GM04504 (cell line): ENCODE measurements around the gene RLBP1.
"Not testable (repeated sequence)": the region's sequence is repeated elsewhere in the genome, so short reads cannot be mapped to it uniquely, and the experiment has no call there.

Experiments
- DNase-seq: peaks from one replicate; pipeline ENCODE4 v3.0.0-alpha.2; 2012; ENCODE audit warnings: low read depth

The RLBP1 gene

DNA sequence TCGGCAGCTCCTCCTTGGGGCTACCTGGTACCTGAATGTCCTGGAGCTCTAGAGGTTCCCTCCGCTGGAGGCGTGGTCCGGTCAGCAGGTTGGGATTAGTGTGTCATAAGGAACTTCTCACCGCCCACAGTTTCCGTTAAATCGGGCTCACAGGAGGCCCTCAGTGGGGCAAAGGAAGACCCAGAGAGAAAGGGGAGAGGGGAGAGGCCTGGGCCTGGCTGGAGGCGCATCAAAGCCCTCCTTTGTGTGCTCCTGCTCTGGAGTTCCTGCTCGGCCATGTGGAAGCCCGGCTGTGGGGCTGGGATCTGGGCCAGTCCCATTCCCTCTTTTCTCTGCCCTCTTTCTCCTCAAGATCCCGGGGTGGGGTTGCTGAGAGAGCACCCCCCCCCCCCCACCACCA is at the start of gene RLBP1:
Gene RLBP1, minus strand, starts transcription at position 37 of the 400 bp plus-strand sequence. CDS start 2,604 bp downstream, outside the sequence.
- no peak for DNase-seq

DNA sequence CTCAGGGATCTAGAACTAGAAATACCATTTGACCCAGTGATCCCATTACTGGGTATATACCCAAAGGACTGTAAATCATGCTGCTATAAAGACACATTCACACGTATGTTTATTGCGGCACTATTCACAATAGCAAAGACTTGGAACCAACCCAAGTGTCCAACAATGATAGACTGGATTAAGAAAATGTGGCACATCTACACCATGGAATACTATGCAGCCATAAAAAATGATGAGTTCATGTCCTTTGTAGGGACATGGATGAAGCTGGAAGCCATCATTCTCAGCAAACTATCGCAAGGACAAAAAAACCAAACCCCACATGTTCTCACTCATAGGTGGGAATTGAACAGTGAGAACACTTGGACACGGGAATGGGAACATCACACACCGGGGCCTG is 28.8 kb upstream of the RLBP1 start:
- not testable (repeated sequence) for DNase-seq

DNA sequence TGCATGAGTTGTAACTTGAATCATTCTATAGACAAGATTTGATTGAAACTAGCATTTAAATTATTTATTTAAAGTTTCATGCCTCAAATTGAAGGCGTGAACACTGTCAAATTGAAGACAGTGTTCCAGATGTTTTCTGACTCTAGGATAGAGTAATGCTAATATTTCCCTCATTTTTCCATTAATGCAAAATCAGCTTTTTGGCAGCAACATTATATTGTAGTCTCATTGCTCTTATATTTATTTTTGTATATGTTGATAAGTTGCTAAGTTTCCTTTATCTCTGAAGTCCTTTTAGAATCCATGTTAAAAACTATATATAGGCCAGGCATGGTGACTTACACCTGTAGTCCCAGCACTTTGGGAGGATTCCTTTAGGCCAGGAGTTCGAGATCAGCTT is 27.2 kb upstream of the RLBP1 start:
- DNase-seq = no peak

DNA sequence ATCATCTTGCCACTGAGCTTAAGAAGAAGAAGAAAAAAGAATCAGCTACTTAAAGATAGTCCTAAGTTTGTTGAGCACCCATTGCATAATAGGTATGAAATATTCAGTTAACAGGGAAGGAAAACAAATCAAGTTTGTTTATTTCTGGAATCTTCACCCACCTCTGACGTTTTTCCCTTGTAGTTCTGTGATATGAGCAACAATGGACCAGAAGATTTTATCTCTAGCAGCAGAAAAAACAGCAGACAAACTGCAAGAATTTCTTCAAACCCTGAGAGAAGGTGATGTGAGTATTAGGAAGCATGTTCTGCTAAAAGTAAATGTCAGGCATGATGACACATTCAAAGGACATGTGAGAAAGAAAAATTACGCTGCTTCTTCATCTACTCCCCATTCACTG is 26.1 kb upstream of the RLBP1 start:
- DNase-seq = no peak

DNA sequence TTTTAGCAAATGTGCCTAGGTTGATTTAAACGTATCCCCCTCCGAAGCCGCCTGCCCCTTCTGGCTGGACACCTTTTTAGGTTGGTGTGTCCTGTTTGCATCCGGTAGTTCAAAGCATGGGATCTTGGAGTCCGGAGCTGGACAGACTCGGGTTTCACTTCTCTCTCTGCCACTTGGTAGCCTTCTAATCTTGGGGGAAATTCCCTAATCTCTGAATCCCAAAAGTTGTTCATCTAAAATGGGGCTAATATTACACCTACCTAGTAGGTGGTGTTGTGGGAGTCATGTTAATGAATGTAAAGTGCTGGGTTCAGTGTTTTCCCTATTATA is 23.2 kb upstream of the RLBP1 start:
- DNase-seq = no peak

DNA sequence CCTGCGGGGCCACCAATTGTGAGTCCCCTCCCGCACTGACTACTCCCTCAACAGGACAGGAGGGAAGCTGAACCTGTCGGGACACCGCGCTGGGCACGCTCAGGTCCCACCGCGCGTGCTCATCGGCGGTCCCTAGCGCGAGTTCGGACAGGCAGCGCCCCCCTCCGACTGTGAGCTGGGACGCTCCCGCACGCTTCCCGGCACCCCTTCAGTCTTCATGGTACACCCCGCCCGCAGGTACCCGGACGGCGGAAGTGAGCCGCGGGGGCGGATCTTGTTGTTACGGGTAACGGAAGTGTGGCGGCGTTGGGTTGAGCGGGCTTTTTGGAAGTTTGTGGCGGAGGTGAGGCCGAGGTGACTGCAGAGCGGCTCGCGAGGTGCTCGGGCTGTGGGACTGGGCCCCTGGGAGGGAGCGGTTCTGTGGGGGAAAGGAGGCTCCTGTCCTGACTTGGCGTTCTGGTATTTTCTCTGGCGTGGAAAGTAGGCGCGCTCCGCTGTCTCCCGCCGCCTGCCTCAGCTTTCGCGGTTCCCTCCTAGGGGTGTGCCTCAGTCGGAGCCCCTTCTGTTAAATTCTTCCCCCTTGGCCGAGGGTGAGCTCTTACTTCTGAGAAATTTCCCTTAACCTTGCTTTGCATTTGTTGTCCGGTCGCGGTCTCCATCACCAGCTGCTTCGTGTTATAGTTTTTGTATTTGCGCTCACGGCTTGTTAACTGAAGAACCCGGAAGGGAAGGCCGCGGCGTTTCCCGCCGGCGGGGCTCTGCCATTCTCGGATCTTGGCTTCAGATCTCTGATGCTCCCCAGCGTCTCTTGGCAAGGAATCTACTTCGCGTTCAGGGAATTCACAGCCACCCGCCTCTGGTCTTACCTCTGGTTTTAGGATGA is 22.6 kb upstream of the RLBP1 start, which contains the start of gene FANCI:
Gene FANCI, plus strand, starts transcription at position 289 of the 883 bp plus-strand sequence. CDS start 3,669 bp downstream, outside the sequence.
- peak; percentile 76 for DNase-seq

DNA sequence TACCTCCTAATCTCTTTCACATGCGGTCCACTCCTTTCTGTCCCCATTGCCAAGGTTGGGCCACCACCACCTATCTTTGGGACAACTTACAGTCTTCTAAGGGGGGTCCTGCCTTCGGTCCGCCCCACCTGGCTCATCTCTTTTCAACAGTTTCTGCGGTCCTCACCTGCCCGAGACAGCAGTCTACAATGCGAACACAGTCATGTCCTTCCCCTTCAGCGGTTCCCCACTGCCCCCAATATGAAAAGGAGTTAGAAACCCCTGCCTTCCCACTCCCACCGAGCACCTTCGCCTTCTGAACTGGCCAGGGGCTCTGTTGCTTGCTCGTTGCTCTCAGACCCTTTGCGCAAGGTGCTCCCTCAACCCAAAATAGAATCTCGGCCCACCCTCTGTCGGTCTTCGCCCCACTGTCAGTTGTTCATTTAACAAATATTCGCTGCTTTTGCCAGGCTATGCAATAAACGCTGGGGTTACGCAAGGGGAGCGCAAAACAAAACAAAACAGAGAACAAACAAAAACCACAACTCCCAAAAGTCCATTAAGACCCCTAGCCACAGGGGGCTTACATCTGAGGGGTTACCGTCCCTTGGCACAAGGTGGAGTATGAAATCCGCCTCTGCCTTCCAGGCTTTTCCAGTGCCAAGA is 21.8 kb upstream of the RLBP1 start:
- DNase-seq = no peak

DNA sequence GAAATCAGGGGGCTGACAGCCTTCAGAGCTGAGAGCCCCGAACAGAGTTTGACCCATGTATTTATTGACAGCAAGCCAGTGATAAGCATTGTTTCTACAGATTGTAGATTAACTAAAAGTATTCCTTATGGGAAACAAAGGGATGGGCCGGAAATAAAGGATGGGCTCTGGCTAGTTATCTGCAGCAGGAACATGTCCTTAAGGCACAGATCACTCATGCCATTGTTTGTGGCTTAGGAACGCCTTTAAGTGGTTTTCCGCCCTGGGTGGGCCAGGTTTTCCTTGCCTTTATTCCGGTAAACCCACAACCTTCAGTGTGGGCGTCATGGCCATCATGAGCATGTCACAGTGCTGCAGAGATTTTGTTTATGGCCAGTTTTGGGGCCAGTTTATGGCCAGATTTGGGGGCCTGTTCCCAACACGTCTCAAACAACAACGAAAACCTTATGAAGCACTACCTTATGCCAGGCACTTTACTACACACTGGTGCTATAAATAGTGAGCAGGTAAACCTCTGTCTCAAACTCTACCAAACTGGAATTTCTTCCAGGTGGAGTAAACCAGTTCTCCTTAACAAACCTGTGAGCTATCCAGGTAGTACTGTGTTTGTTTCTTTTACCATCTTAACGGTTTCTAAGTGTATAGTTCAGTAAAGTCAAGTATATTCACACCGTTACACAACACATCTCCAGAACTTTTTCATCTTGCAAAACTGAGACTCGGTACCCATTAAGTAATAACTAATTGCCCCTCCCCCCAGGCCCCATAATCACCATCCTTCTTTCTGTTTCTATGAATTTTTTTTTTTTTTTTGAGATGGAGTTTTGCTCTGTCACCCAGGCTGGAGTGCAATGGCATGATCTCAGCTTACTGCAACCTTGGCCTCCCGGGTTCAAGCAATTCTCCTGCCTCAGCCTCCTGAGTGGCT is 18.8 kb upstream of the RLBP1 start:
- DNase-seq = not testable (repeated sequence)

DNA sequence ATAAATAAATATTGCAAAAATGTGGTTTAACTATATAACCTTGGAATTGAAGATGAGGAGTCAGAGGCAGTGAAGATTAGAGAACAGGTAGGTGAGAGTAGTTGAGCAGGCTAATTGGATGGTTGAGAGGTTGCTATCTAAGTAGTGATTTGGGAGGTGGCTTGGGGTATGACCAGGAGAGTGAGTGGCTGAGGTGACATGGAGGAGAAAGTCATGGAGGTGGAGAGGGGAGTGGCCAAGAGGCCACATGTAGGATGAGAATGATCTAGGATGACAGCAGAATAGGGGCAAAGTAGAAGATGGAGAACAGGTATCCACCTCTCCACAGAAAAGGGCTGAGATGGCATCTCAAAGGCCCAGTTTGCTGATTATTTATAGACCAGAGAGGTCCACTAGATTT is 10.5 kb upstream of the RLBP1 start:
- DNase-seq = no peak

DNA sequence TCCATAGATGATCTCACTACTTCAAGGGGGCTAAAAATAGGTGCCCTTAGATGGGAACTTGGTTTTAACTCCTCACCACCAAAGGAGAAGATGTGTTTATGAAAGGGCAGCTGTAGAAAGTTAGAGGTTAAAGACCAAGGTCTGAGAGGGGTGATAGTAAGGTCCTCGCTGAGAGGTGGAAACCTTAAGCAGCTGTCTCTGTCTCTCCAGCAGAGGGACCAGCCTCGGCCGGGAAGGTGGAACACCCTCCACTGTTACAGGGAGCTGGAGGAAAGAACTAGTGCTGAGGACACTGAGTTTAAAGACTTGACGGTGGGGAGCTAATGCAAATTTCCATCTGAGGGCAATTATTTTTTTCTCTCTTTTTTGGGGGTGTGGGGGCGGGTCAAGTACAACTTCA is 8.9 kb upstream of the RLBP1 start:
- DNase-seq = no peak

DNA sequence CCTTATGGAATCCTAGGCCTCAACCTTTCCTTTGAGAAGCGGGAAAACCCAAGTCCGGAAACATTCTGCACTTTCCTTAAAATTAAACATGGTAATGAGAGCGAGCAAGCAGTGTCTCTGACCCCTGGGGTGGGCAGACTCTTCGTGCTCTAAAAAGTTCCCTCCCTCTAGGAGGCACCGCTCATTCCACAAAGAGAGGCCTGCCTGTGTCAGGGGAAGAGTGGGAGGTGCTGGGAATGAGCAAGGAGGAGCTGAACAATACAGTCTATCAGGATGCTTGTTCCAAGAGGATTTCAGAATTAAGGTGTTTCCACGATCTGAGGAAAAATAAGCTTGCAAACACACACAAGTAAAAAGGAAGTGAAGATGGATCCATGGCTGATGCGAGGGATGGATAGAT is 6.0 kb upstream of the RLBP1 start:
- DNase-seq = no peak

DNA sequence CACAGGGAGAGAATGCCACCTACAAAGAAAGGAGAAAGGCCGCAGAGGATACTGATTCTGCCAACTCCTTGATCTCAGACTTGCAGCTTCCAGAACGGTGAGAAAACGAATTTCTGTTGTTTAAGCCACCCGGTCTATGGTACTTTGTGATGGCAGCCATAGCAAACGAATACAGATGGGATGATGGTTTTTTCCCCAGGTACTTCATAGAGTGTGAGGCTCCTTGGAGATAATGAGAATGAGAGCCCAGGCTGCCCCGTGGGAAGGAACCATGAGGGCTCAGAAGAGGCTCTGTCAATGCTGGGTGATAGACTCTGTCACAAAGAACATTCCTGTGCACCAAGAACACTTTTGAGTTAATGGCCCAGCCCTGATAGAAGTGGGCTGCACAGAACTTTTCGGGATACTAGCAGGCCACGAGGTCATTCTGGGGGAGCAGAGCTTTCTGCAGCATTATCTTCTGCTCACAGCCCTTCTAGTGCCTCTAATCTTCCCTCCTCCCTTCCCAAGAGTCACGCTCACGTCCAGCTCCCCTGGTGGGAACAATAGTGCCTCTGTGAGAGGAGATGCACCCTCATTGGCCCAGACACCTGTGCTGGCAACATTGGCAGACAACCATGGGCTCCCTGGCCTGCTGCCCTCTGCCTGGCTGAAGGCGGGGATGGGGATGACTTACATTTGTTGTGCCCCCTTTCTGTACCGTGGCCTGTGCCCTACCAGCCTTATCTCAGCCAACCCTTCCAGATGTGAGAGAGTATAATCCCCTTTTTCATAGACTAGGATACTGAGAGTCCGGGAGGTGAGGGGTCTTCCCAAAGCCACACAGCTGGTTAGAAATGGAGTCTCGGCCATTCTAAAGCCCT is 5.2 kb upstream of the RLBP1 start:
- no peak for DNase-seq

DNA sequence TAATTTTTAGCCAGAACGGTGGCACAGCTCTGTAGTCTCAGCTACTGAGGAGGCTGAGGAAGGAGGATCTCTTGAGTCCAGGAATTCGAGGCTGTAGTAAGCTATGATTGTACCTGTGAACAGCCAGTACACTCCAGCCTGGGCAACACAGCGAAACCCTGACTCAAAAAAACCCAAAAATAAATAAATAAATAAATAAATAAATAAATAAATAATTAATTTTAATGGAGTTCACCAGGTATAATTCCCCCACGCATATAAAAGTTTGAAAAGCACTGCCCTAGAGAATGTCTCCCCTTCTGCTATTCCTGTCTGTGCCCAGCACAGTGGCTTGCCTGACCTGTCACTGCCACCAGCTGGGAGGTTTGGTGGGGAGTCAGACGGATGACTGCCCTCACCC is 4.2 kb upstream of the RLBP1 start:
- DNase-seq = no peak

DNA sequence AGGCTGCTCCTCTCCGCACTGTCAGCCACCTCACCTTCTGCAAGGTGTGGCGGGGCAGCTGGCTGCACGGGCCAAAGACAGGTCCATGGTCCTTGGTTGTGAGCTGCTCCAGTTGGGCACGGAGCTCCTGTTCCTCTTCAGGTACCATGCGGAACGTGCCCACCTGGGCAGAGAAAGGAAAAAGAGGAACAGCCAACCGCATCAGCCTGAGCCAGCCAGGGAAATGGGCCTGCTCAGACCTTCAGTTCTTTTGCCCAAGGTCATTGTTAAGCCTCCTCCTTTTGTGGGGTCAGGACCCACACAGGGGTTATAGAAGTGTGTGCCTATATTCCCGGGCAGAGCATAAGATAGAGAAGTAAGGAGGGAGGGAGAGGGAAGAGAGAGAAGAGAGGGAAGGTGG is 2.8 kb downstream of the RLBP1 start:
- DNase-seq = no peak

DNA sequence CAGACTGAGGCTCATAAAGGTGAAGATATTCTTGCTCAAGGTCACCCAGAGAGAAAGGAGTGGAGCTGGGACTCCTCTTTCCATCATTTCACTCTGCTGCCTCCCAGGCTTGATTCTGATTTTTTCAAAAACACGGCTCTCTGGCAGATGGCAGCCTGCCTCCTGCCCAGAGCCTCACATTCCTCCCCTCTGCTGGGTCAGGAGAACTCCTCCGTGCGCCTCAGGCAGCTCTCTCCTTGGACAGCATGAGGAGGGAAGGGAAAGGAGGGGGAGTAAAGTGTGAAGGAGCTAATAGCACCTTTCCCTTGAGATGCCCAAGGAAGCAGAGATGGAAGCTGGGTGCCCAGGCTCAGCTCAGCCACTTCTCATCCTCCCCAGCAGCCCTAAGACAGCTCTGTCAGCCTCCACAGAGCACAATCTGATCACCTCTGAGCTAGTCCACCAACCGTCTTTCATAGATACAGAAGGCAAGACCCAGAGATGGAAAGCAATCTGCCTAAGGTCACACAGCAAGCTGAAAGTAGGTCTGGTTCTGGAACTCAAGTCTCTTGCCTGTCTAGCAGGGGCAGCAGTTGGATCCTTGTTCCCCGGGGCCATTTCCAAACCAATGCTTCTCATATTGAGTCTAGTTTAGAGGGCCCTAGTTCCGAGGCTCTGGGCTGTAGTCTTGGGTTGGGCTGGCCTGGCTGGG is 3.5 kb downstream of the RLBP1 start:
- no peak for DNase-seq

DNA sequence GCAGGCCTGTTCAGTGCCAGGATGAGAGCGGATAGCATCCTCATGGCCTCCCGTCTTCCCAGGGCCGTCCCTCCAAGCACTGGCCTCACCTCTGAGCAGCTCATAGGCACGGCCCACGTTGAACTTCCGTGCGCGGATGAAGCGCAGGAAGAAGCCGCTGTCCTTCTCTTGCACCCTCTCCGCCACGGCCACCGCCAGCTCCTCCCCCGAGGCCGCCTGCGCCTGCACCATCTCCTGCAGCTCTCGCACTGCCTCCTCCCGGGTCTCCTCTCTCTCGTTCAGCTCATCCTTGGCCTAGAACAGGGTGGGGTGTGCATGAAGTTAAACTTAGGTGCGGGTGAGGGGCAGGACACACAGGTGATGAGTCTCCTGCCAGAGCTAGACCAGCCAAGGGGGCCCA is 4.3 kb downstream of the RLBP1 start:
- no peak for DNase-seq

DNA sequence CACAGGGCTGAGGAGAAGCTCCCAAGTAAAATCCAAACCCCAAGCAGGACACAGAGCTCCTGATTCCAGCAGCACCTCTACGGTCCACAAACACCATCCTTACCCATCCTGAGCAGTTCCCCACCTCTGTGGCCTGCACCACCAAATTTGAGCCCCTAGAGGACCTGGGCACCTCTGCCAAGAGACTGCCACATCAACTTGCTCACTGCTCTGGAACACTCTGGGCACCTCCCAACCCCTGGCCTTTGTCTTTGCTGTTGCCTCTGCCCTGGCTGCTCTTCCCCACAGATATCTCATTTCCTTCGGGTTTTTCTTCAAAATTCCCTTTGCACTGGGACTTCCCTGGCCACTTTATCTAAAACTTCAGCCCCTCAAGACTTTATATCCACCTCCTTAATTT is 5.8 kb downstream of the RLBP1 start:
- no peak for DNase-seq

DNA sequence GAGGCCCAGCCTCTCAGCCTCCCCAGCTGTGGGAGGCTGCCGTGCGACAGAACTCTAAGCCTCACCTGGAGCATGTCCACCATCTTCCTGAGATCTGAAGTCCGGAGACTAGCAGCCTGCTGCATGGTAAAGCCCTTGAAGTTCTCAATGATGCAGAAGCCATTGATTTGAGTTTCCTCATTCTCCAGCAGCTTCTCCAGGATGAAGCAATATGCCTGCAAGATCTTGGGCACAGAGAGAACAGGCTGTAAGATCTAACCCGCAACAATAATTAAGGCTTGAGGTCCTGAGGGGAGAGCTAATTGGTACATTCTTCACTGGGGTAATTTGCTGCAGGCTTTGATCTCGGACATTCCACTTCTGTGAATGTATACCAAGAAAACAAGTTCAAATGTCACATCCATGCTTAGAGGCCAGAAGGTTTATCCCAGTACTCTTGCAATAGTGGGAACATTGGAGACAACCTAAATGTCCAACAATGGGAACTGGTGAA is 9.7 kb downstream of the RLBP1 start:
- no peak for DNase-seq

DNA sequence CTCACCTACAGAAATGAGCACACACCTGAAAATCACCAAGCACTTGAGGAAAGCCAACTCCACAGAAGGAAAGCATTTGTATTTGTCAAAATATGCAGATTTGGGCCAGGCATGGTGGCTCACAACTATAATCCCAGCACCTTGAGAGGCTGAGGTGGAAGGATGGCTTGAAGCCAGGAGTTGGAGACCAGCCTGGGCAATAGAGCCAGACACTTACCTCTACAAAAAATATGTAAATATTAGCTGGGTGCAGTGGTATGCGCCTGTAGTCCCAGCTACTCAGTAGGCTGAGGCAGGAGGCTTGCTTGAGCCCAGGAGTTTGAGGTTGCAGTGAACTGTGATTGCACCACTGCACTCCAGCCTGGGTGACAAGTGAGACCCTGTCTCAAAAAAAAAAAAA is 12.3 kb downstream of the RLBP1 start:
- DNase-seq = no peak

DNA sequence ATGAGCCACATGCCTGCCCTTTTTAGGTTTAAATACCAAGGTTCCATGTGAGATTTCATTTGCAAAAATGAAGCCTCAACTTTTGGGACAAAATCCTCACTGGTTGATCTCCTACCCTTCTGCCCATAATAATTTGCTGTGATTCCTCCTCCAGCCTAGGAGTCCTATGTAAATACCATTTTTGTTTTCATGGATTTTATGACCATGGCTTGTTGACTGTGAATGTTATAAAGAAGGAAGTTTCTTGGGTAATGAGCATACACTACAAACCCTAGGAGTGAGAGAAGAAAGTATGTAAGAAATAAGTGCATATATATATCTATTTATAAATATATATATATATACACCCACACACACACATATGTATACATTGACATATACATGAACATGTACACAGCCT is 13.1 kb downstream of the RLBP1 start:
- DNase-seq = no peak

DNA sequence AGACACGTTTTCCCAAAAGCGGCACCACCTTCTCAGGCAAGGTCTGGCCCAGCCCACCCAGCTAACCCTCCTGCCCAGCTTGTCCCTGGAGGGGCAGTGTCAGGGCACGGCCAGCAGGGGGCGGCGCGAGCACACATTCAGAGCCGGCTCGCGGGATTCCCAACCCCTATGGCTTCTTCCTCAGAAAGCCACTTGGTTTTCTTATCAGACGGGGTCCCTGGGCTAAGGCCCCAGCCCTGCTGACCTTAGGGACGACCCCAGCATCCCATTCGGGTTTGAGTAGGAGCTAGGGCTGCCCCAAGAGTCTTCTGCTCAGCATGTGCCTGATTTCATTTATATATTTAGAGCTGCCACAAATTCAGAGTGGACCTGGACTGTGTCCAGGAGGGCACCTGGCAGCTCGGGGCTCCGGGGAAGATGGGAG is 14.5 kb downstream of the RLBP1 start:
- peak; percentile 21 for DNase-seq
